ENCODE results near the gene PPP1R12A.

The PPP1R12A gene

DNA sequence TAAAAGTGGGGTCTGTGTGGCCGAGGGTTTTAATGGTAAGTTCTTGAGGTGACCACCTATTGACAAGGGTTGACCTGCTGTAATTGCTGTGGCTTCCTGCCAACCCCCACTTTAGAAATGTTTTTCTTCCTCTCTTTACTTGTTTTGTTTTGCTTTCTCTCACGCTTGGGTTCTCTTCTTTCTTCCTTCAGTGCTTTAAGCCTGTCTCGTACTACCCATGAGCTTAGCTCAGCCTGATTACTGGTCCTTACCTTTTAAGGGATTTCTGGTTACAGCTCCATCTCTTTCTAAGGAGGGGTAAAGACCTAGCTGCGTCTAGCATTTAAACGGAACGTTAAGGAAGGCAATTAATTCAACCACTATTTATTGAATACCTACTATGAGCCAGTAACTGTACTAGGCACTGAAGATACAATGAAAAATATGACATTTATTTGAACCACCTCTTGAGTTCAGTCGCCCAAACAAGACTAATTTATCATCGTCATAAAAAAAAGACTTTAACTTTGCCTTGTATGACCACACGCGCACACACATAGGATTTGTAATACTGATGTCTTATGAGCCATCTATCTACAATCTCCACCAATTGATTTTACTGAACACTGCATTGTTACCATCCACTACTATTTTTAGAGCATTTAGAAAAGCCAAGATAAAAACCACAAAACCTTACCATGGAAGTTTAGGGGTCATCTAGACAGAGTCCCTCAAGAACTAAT, 888 bp upstream of the PPP1R12A start:
- peak overlapping the region; percentile 100 for H3K4me3 ChIP-seq (ENCODE audit: low read depth, low read length)
- no peaks in the 10 kb centered on the region for H3K36me3 ChIP-seq (ENCODE audit: control insufficient read depth, insufficient read depth, low read length)
- H3K9me3 ChIP-seq (ENCODE audit: control insufficient read depth, insufficient read depth, low read length), result no peaks in the 10 kb centered on the region
- H3K9ac ChIP-seq (ENCODE audit: low read depth, low read length), result peak overlapping the region; percentile 99
- H3K4me1 ChIP-seq (ENCODE audit: control insufficient read depth, insufficient read depth, low read length), result peaks cover 25% of the 10 kb centered on the region
- no peaks in the 10 kb centered on the region for H3K27me3 ChIP-seq (ENCODE audit: control insufficient read depth, insufficient read depth, low read length)
- peak overlapping the region; percentile 99 for H3K27ac ChIP-seq (ENCODE audit: low read depth, low read length)

DNA sequence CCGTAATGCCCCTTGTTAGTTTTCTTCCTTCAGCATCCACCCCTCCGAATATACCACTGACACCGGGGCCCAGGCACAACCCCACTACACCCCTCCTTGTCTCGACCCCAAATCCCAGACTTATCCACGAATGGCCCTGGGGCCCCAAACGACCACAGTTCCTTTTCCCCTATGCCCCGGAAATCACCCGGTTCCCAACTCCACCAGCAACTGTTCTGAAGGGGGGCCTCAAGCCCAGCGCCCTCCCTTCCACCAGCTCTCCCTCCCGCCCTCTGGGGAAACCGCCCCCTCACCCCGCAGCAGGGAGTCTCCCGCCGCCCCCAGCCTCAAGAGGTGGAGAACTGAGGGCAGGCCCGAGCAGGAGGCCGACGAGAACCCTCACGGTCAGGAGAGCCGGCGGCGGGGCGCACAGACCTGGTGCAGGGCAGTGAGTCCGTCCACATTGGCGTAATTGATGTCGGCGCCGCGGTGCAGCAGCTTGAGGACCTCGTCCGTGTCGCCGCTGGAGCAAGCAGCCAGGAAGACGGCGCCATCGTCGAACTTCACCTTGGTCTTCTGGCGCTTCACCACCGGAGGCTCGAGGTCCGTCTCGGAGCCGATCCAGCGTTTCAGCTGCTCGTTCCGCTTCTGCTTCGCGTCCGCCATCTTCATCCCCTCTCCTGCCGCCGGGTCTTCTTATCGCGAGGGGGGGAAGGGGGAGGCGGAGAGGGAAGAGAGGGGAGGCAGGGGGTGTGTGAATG, 446 bp downstream of the PPP1R12A start:
- peaks cover 25% of the 10 kb centered on the region for H3K4me1 ChIP-seq (ENCODE audit: control insufficient read depth, insufficient read depth, low read length)
- peak overlapping the region; percentile 100 for H3K4me3 ChIP-seq (ENCODE audit: low read depth, low read length)
- H3K36me3 ChIP-seq (ENCODE audit: control insufficient read depth, insufficient read depth, low read length), result no peaks in the 10 kb centered on the region
- H3K27ac ChIP-seq (ENCODE audit: low read depth, low read length), result peak overlapping the region; percentile 99
- no peaks in the 10 kb centered on the region for H3K27me3 ChIP-seq (ENCODE audit: control insufficient read depth, insufficient read depth, low read length)
- peak overlapping the region; percentile 99 for H3K9ac ChIP-seq (ENCODE audit: low read depth, low read length)
- H3K9me3 ChIP-seq (ENCODE audit: control insufficient read depth, insufficient read depth, low read length), result no peaks in the 10 kb centered on the region

DNA sequence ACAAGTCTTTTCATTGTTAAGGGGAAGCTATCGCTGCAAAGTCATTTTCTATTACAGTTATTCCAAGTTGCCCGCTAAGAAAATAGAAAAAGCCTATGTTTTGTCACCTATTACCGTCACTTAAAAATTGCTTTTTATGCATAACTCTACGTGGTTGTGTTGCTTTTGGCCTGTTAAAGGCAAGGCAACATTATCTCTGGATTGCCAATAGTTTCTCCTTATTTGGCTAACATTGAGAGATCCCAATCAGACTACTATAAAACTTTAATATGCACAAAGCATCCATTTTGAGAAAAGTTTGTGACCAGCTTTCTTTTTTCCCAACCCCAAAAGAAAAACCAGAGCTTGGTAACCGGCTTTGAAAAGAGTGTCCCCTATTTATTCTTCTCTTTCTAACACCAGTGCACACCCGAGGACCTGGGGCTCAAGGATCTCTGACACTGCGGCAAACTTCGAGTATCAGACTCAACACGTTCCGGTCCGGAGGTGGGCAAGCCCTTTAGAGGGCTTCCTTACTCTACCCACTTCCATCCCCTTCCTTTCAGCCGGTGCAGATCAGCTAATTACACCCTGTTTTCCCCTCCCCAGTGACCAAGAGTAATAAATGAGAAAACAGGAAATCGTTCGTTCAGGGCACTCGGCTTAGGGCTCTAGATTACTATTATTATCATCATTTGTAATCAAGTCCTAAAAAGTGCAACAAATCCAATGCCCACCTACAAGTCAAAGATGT, 1.2 kb downstream of the PPP1R12A start:
- Histone ChIP-seq H3K36me3 (ENCODE audit: control insufficient read depth, insufficient read depth, low read length) (no peaks in the 10 kb centered on the region), H3K27ac (ENCODE audit: low read depth, low read length) (peak overlapping the region; percentile 99), H3K27me3 (ENCODE audit: control insufficient read depth, insufficient read depth, low read length) (no peaks in the 10 kb centered on the region), H3K9ac (ENCODE audit: low read depth, low read length) (peak overlapping the region; percentile 99), H3K4me3 (ENCODE audit: low read depth, low read length) (peak overlapping the region; percentile 100), H3K4me1 (ENCODE audit: control insufficient read depth, insufficient read depth, low read length) (peaks cover 31% of the 10 kb centered on the region), H3K9me3 (ENCODE audit: control insufficient read depth, insufficient read depth, low read length) (no peaks in the 10 kb centered on the region)

DNA sequence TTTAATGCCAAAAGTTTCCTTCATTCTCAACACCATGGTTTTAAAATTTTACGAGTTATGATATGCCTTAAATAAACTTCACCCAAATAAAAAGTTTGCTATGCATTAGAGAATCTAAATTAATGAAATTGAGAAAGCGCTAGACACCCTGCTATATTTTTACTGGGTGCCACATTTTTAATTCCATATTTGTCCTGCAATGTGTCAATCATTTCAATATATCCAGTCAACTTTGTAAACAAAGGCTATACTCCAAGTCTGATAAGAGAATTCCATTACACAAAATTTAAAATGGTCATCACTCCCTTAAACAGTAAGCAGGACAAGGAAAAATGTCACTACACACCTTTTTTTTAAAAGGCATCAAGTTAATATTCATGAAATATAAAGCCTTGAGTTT, 1.9 kb downstream of the PPP1R12A start:
- H3K9me3 ChIP-seq (ENCODE audit: control insufficient read depth, insufficient read depth, low read length), result no peaks in the 10 kb centered on the region
- H3K4me3 ChIP-seq (ENCODE audit: low read depth, low read length), result peak overlapping the region; percentile 100
- peak overlapping the region; percentile 99 for H3K9ac ChIP-seq (ENCODE audit: low read depth, low read length)
- H3K36me3 ChIP-seq (ENCODE audit: control insufficient read depth, insufficient read depth, low read length), result no peaks in the 10 kb centered on the region
- no peaks in the 10 kb centered on the region for H3K27me3 ChIP-seq (ENCODE audit: control insufficient read depth, insufficient read depth, low read length)
- peaks cover 31% of the 10 kb centered on the region for H3K4me1 ChIP-seq (ENCODE audit: control insufficient read depth, insufficient read depth, low read length)
- no peak overlapping the region for H3K27ac ChIP-seq (ENCODE audit: low read depth, low read length)

DNA sequence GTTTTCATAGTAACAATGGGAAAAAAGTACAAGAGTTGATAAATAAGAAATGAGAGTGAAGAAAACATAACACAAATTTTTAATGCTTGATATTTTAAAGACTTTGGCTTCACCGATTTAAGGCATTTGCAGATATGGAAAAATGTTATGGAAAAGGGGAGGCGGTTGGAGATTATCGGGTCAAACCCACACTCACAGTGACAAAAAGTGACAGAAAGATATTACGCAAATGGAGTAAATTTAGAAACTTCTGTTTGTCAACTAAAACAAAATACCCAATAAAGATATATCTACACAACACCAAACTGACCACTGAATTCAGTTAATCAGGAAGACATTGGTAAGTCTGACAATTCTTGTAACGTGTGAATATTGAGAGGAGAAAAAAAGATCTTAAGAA, 2.5 kb downstream of the PPP1R12A start:
- no peaks in the 10 kb centered on the region for H3K27me3 ChIP-seq (ENCODE audit: control insufficient read depth, insufficient read depth, low read length)
- no peaks in the 10 kb centered on the region for H3K9me3 ChIP-seq (ENCODE audit: control insufficient read depth, insufficient read depth, low read length)
- no peaks in the 10 kb centered on the region for H3K36me3 ChIP-seq (ENCODE audit: control insufficient read depth, insufficient read depth, low read length)
- no peak overlapping the region for H3K9ac ChIP-seq (ENCODE audit: low read depth, low read length)
- H3K4me3 ChIP-seq (ENCODE audit: low read depth, low read length), result peak overlapping the region; percentile 100
- H3K27ac ChIP-seq (ENCODE audit: low read depth, low read length), result no peak overlapping the region
- H3K4me1 ChIP-seq (ENCODE audit: control insufficient read depth, insufficient read depth, low read length), result peaks cover 31% of the 10 kb centered on the region

DNA sequence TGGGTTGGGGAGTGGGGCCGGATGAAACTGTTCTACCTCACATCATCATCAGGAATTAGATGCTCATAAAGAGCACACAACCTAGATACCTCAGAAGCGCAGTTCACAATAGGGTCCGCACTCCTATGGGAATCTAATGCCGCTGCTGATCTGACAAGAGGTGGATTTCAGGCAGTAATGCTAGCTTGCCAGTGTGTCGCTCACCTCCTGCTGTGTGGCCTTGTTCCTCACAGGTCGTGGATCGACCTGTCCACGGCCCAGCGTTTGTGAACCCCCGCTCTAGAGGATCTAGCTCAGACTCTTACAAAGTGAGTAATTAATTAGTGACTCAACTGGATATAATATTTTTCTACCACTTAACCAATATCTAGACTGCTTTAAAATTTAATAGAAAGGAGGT, 5.8 kb downstream of the PPP1R12A start:
- Histone ChIP-seq H3K4me3 (ENCODE audit: low read depth, low read length) (no peak overlapping the region), H3K4me1 (ENCODE audit: control insufficient read depth, insufficient read depth, low read length) (peaks cover 27% of the 10 kb centered on the region), H3K36me3 (ENCODE audit: control insufficient read depth, insufficient read depth, low read length) (no peaks in the 10 kb centered on the region), H3K27ac (ENCODE audit: low read depth, low read length) (no peak overlapping the region), H3K9ac (ENCODE audit: low read depth, low read length) (no peak overlapping the region), H3K27me3 (ENCODE audit: control insufficient read depth, insufficient read depth, low read length) (no peaks in the 10 kb centered on the region), H3K9me3 (ENCODE audit: control insufficient read depth, insufficient read depth, low read length) (no peaks in the 10 kb centered on the region)

DNA sequence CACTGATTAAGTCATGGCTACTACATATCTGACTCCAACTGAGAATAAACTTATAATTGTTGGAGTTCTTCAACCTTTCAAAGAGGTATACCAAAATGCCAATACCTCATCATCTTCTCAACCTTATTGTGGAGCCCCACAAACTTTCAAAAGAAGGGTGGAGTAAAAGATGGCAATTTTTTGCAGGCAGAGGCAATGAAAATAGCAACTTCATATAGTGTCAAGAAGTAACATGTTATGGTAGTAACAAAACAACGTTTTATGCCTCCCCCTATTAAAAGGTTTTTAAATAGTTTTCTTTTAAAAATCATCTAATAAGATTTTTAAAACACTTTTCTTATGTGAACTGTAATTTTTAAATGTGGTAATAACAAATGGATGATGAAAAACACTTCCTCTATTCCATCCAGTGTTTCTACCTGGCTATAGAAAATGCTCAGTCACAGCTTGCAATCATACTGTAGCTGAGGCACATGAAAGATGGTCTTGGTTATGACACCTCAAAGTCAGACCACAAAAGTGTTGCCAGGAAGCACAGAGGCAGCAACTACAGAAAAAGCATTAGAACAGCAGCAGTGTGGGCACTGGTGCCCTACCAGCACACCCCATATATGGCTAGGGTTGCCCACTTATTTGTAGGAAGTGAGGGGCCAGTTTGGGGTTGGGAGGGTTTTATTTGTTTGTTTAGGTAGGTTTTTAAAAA, 7.0 kb downstream of the PPP1R12A start:
- Histone ChIP-seq H3K27me3 (ENCODE audit: control insufficient read depth, insufficient read depth, low read length) (no peaks in the 10 kb centered on the region), H3K4me1 (ENCODE audit: control insufficient read depth, insufficient read depth, low read length) (peaks cover 23% of the 10 kb centered on the region), H3K36me3 (ENCODE audit: control insufficient read depth, insufficient read depth, low read length) (no peaks in the 10 kb centered on the region), H3K4me3 (ENCODE audit: low read depth, low read length) (no peak overlapping the region), H3K9me3 (ENCODE audit: control insufficient read depth, insufficient read depth, low read length) (no peaks in the 10 kb centered on the region), H3K27ac (ENCODE audit: low read depth, low read length) (no peak overlapping the region), H3K9ac (ENCODE audit: low read depth, low read length) (no peak overlapping the region)

DNA sequence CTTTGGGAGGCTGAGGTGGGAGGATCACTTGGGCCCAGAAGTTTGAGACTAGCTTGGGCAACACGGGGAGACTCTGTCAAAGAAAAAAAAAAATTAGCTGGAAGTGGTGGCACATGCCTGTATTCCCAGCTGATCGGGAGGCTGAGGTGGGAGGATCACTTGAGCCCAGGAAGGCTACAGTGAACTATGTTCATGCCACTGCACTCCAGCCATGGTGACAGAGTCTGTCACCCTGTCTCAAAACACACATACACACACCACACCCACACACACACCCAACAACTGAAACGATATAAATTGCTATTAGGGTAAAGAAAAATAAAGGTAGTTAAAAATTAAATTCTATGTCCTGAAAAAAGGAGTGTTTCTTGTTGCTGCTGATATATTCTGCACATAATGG, 7.9 kb downstream of the PPP1R12A start:
- Histone ChIP-seq H3K27ac (ENCODE audit: low read depth, low read length) (no peak overlapping the region), H3K36me3 (ENCODE audit: control insufficient read depth, insufficient read depth, low read length) (no peaks in the 10 kb centered on the region), H3K4me3 (ENCODE audit: low read depth, low read length) (no peak overlapping the region), H3K4me1 (ENCODE audit: control insufficient read depth, insufficient read depth, low read length) (peaks cover 13% of the 10 kb centered on the region), H3K9ac (ENCODE audit: low read depth, low read length) (no peak overlapping the region), H3K9me3 (ENCODE audit: control insufficient read depth, insufficient read depth, low read length) (no peaks in the 10 kb centered on the region), H3K27me3 (ENCODE audit: control insufficient read depth, insufficient read depth, low read length) (no peaks in the 10 kb centered on the region)

DNA sequence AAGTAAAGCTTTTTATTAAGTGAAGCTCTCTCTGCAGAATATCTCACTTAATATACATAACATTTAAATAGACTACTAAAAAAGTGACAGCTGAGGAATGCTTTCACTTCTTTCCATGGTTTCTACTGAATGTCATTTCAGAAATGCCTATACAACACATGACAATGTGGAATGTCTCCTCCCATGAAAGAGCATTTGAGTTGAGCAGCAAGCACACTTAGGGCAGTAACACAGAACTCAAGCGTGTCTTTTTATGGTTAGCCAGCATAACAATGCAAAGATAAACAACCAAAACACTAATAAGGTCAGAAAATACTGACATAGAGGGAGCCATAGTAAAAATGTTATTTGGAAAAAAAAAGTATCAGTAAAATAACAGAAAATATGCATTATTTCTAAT, 9.4 kb downstream of the PPP1R12A start:
- H3K9me3 ChIP-seq (ENCODE audit: control insufficient read depth, insufficient read depth, low read length), result no peaks in the 10 kb centered on the region
- H3K36me3 ChIP-seq (ENCODE audit: control insufficient read depth, insufficient read depth, low read length), result no peaks in the 10 kb centered on the region
- no peak overlapping the region for H3K27ac ChIP-seq (ENCODE audit: low read depth, low read length)
- peaks cover 6% of the 10 kb centered on the region; the same call in 1 of the 2 replicates for H3K4me1 ChIP-seq (ENCODE audit: control insufficient read depth, insufficient read depth, low read length)
- H3K27me3 ChIP-seq (ENCODE audit: control insufficient read depth, insufficient read depth, low read length), result no peaks in the 10 kb centered on the region
- no peak overlapping the region for H3K4me3 ChIP-seq (ENCODE audit: low read depth, low read length)
- H3K9ac ChIP-seq (ENCODE audit: low read depth, low read length), result no peak overlapping the region

DNA sequence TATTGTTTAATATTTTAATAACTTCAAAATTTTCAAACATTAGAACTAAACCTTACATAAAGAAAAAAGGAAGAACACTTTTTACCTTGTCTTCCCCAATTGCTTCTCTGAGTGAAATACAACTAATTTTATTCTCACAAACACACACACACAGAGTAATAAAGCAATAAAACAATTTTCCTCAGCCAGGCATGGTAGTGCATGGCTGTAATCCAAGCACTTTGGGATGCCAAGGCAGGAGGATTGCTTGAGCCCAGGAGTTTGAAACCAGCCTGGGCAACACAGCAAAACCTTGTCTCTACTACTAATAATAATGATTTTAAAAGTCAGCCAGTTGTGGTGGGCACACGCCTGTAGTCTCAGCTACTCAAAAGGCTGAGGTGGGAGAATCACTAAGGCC, 13.1 kb downstream of the PPP1R12A start:
- no peak overlapping the region for H3K27ac ChIP-seq (ENCODE audit: low read depth, low read length)
- no peak overlapping the region for H3K9ac ChIP-seq (ENCODE audit: low read depth, low read length)
- H3K4me3 ChIP-seq (ENCODE audit: low read depth, low read length), result no peak overlapping the region
- H3K36me3 ChIP-seq (ENCODE audit: control insufficient read depth, insufficient read depth, low read length), result no peaks in the 10 kb centered on the region
- peaks cover 2% of the 10 kb centered on the region; the same call in 1 of the 2 replicates for H3K4me1 ChIP-seq (ENCODE audit: control insufficient read depth, insufficient read depth, low read length)
- H3K9me3 ChIP-seq (ENCODE audit: control insufficient read depth, insufficient read depth, low read length), result no peaks in the 10 kb centered on the region
- no peaks in the 10 kb centered on the region for H3K27me3 ChIP-seq (ENCODE audit: control insufficient read depth, insufficient read depth, low read length)
